ENCODE results near the gene TSC22D2. TPM values are rescaled to one million over a fixed set of nuclear protein-coding genes. Genes with fewer than 3 reads are reported as not detected.

Gene TSC22D2
- total and polyA plus RNA-seq, 2 donors (not counting 3 experiments of a cell fraction or from before 2014, with no cell fraction given), result 7.6 to 43.9 TPM

DNA sequence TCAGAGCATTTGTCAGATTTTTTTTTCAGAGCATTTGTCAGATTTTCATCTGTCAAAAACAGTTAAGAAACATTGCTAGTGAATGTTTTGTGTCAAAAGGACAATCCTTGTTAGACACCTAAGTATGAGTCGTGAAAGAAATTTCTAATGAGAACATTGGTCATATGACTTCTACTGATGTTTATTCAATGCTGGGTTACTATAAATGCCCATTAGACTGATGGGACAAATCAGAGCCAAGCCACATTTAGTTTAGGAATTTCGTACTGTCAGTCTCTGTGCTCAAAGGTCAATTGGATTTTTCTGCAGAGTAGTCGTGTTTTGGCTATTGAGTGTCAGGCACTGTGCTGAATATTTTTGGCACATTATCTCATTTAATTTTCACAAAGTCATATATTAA, 31.6 kb downstream of the TSC22D2 start:
- BruUV-seq (replicated peaks), result no TSS peak
- H3K9me3 ChIP-seq (replicated peaks; ENCODE audit: control insufficient read depth, insufficient read depth, low read length), result no peaks in the 10 kb centered on the region
- no peak overlapping the region for H2AFZ ChIP-seq (ENCODE audit: low read depth, low read length)
- DNase-seq (ENCODE audit: low read depth, low spot score) (no peak), FAIRE-seq (no peak)
- H3K4me1 ChIP-seq (ENCODE audit: control insufficient read depth, extremely low read depth, insufficient read depth, low read length), result peaks cover 28% of the 10 kb centered on the region
- H3K4me3 ChIP-seq (replicated peaks in 1 of 3; ENCODE audit: insufficient read depth in 1 of 3, low read depth in 1 of 3, low read length in 3 of 3), result no peak overlapping the region
- dilution Hi-C loops (cut with MboI; ENCODE audit: extremely low pct_ligation_motif_present, low sequenced_read_pairs) (no loop called here), intact Hi-C loops (cut with micrococcal nuclease) (loop anchor here (1.0 kb wide), 1 partner anchor 8 kb away; no protein-coding TSS in a partner anchor)
- H3K9me1 ChIP-seq (replicated peaks; ENCODE audit: control insufficient read depth, extremely low read depth, insufficient read depth, low read length), result no peaks in the 10 kb centered on the region
- H3K4me2 ChIP-seq (ENCODE audit: insufficient read depth, low read length), result no peak overlapping the region
- H3K27ac ChIP-seq (ENCODE audit: insufficient read depth, low read depth, low read length), result no peak overlapping the region
- H3K79me2 ChIP-seq (ENCODE audit: control insufficient read depth, insufficient read depth, low read length), result peaks cover 92% of the 10 kb centered on the region
- peaks cover 8% of the 10 kb centered on the region for H4K20me1 ChIP-seq (replicated peaks; ENCODE audit: control insufficient read depth, extremely low read depth, insufficient read depth, low read length)
- H3K36me3 ChIP-seq (ENCODE audit: control insufficient read depth in 2 of 2, extremely low read depth in 1 of 2, insufficient read depth in 2 of 2, low read length in 2 of 2), result peaks cover 2 to 3% of the 10 kb centered on the region in 2 experiments
- CTCF ChIA-PET, result interaction anchor here (1.3 to 1.9 kb wide), 5 partner anchors 9 to 154 kb away, joined by 4 to 5 read pairs (median 4); no protein-coding TSS in a partner anchor
- H3K9ac ChIP-seq (replicated peaks; ENCODE audit: extremely low read depth, insufficient read depth, low read length), result no peak overlapping the region
- TF ChIP-seq MYC (IDR thresholded peaks at IDR 0.05; ENCODE audit: low read depth, low read length) (no peak), POLR2A (IDR thresholded peaks at IDR 0.05; ENCODE audit: low read depth, low read length) (no peak), POLR2AphosphoS5 (IDR thresholded peaks at IDR 0.05; ENCODE audit: insufficient read depth, low read depth, low read length) (no peak), GATA2 (IDR thresholded peaks at IDR 0.05; ENCODE audit: insufficient read depth, insufficient read length, low read depth, low read length) (no peak), FOS (IDR thresholded peaks at IDR 0.05; ENCODE audit: borderline replicate concordance, insufficient read depth, low read length) (peak; percentile 28)
- no peaks in the 10 kb centered on the region for H3K27me3 ChIP-seq (ENCODE audit: control insufficient read depth in 2 of 2, insufficient read depth in 2 of 2, low read length in 2 of 2)
- POLR2A ChIA-PET, result no interaction called here

DNA sequence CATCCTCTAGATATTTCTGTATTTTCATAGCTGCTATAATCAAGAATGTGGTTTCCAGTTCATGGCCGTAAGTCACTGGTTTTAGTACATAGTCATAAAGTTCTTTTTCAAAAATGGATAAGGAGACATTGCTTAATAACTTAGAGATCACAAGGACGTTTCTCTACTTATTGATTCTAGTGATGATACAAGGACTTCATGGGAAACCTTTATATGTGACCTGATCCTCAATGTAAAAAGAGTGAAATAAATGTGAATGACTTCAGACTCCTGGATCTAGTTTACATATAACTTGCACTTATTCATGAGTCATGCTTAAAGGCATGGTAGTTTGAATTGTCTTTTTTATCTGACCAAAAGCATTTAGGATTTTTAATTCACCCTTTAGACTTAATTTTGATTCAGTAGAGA, 35.2 kb downstream of the TSC22D2 start:
- no peak overlapping the region for H3K4me3 ChIP-seq (replicated peaks in 1 of 3; ENCODE audit: insufficient read depth in 1 of 3, low read depth in 1 of 3, low read length in 3 of 3)
- H3K27ac ChIP-seq (ENCODE audit: insufficient read depth, low read depth, low read length), result no peak overlapping the region
- intact Hi-C loops (cut with micrococcal nuclease) (no loop called here), dilution Hi-C loops (cut with MboI; ENCODE audit: extremely low pct_ligation_motif_present, low sequenced_read_pairs) (no loop called here)
- H3K9me3 ChIP-seq (replicated peaks; ENCODE audit: control insufficient read depth, insufficient read depth, low read length), result no peaks in the 10 kb centered on the region
- peaks cover 86% of the 10 kb centered on the region for H3K79me2 ChIP-seq (ENCODE audit: control insufficient read depth, insufficient read depth, low read length)
- no peak overlapping the region for H3K9ac ChIP-seq (replicated peaks; ENCODE audit: extremely low read depth, insufficient read depth, low read length)
- H3K9me1 ChIP-seq (replicated peaks; ENCODE audit: control insufficient read depth, extremely low read depth, insufficient read depth, low read length), result no peaks in the 10 kb centered on the region
- TF ChIP-seq, protein P1, sequence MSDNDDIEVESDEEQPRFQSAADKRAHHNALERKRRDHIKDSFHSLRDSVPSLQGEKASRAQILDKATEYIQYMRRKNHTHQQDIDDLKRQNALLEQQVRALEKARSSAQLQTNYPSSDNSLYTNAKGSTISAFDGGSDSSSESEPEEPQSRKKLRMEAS (IDR thresholded peaks at IDR 0.05; ENCODE audit: insufficient read depth, insufficient read length), result no peak
- TF ChIP-seq JUN (IDR thresholded peaks at IDR 0.05; ENCODE audit: borderline replicate concordance, insufficient read depth, insufficient read length, low read depth), result peak; percentile 24
- FAIRE-seq, result no peak
- peaks cover 49% of the 10 kb centered on the region for H3K4me1 ChIP-seq (ENCODE audit: control insufficient read depth, extremely low read depth, insufficient read depth, low read length)
- BruUV-seq (replicated peaks), result no TSS peak
- no peaks in the 10 kb centered on the region for H3K27me3 ChIP-seq (ENCODE audit: control insufficient read depth in 2 of 2, insufficient read depth in 2 of 2, low read length in 2 of 2)
- peaks cover 2 to 3% of the 10 kb centered on the region in 2 experiments for H3K36me3 ChIP-seq (ENCODE audit: control insufficient read depth in 2 of 2, extremely low read depth in 1 of 2, insufficient read depth in 2 of 2, low read length in 2 of 2)
- no peak for DNase-seq (ENCODE audit: low read depth, low spot score)
- no peak overlapping the region for H2AFZ ChIP-seq (ENCODE audit: low read depth, low read length)
- H4K20me1 ChIP-seq (replicated peaks; ENCODE audit: control insufficient read depth, extremely low read depth, insufficient read depth, low read length), result peaks cover 8% of the 10 kb centered on the region
- CTCF ChIA-PET, result interaction anchor here (1.7 kb wide), 1 partner anchor 11 kb away, joined by 4 read pairs; no protein-coding TSS in a partner anchor
- H3K4me2 ChIP-seq (ENCODE audit: insufficient read depth, low read length), result no peak overlapping the region
- POLR2A ChIA-PET, result no interaction called here

Measured in endothelial cell of umbilical vein (primary cell).